Effector CD8-positive, alpha-beta T cell (primary cell): ENCODE measurements around the gene MRGPRD.

Experiments
- DNase-seq: peaks from one replicate; lab custom pipeline; 2025; lab: John Stamatoyannopoulos, UW
- total RNA-seq, 4 experiments: gene quantifications; one replicate each; lab custom pipeline; 2026; lab: John Stamatoyannopoulos, UW

The MRGPRD gene
- total RNA-seq, result 0 reads per million in 4 experiments

DNA sequence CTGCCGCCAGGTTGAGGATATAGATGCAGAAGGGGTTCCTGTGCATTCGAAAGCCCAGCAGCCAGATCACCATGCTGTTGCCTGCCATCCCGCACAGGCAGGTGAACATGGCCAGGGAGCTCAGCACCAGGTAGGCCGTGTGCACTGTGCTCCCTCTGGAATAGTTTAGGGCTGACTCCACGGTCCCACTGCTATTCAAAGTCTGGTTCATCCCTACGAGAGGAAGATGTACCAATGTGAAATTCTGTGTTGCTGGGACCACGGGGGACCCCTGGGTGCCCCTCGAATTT, at the start of gene MRGPRD:
TSS of gene MRGPRD (minus strand) at position 211 of the 290 bp plus-strand sequence. CDS start at position 211, 0 bp downstream.
- DNase-seq, result no peak

GRCh38 chr11:69030301-69030700, 49.5 kb upstream of the MRGPRD start:
- DNase-seq, result no peak

GRCh38 chr11:69027704-69028372, 47.1 kb upstream of the MRGPRD start:
- DNase-seq, result no peak

DNA sequence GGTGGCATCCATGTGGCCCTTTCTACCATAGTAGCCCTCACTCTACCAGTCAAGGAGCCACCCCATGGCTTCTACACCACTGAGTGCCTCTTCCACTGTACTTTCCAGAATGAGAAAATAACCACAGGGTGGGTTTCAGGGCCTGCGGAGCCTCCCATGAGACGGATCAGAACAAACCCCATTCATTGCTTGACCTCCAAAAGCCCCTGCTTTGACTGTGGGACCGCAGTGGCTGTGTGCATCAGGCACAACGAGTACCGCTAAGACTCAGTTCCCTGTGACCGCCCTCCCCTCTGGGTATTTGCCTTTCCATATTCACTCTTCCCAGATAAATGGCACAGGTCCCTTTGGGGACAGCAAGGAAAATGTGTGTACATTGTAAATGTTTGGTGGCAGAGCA, 43.7 kb upstream of the MRGPRD start:
- no peak for DNase-seq

DNA sequence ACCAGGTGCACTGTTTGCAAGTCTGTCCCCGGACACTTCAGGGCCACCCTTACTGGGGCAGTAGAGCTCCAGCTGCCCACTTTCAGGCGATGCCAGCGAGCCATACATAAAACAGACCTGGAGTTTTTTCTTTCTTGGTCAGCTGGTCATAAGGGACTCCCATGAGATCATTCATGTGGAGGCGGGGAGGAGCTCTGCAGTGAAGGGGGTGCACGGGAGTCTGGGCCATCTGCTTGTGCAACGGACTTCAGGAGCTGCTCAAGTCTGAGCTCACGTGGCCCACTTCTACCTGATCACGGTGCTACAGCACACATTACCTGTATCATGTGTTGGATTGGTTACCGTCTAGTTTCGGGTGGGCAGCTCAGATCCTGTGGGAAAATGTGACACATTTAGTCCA, 41.5 kb upstream of the MRGPRD start:
- no peak for DNase-seq

DNA sequence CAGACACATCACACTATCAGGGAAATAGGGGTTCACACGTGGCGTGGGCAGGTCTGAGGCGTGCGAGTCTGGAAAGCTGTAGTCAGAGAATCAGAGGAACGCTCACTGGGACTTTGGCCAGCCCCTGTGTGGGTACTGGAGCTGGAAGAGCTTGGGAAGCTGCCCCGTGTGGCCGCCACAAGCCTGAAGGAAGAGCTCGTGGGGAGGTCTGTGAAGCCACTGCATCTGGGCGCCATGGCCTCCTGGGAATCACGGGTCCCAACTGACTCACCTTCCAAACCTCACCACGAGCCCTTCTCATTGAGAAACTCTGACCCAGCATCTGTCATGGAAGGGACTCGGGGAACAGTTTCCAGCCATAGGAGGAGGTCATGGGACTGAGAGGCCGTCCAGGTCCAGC, 38.1 kb upstream of the MRGPRD start:
- no peak for DNase-seq

- no peak for DNase-seq
Observed at GRCh38 chr11:69017951-69018350, 37.2 kb upstream of the MRGPRD start.

- no peak for DNase-seq
Observed at GRCh38 chr11:69014898-69015549, 34.2 kb upstream of the MRGPRD start.

DNA sequence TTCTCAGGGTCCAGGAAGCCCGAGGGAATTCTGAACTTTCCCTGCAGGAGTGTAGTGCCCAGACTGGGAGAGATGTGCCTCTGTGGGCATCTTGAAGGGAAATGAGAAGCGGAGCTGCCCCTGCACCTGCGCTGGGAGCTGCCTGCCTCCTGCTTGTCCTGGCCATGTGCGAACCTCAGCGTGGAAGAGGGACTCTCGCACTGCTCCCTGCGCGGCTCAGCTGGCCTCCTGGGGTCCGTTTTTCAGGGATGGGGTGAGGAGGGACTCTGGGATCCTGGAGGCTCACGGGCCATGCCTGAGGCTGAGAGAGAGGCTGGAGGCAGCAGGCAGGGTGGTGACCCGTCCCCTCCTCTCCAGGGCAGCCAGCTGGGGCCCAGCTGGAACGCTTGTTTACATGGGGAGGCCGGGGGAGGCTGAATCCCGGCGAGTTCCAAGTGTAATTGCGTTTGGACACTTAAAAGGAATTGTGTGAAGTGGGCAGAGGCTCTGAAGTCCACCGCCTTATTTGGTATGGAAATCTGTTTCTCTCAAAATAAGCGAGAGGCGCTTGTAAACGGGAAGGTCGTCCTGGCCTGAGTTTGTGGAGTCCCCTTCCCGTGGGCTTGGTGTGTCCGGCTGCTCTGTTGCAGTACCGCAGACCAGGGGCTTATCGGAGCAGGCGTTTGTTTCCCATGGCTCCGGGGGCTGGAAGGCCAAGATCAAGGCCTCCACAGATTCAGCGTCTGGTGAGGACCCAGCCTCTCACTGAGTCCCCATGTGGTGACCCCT, 33.5 kb upstream of the MRGPRD start:
- no peak for DNase-seq

GRCh38 chr11:69013009-69013951, 32.5 kb upstream of the MRGPRD start, which contains the start of gene MRGPRF:
TSS of gene MRGPRF (minus strand) at chr11:69013246. CDS start at chr11:69009901, 3,345 bp downstream.
- DNase-seq, result no peak

DNA sequence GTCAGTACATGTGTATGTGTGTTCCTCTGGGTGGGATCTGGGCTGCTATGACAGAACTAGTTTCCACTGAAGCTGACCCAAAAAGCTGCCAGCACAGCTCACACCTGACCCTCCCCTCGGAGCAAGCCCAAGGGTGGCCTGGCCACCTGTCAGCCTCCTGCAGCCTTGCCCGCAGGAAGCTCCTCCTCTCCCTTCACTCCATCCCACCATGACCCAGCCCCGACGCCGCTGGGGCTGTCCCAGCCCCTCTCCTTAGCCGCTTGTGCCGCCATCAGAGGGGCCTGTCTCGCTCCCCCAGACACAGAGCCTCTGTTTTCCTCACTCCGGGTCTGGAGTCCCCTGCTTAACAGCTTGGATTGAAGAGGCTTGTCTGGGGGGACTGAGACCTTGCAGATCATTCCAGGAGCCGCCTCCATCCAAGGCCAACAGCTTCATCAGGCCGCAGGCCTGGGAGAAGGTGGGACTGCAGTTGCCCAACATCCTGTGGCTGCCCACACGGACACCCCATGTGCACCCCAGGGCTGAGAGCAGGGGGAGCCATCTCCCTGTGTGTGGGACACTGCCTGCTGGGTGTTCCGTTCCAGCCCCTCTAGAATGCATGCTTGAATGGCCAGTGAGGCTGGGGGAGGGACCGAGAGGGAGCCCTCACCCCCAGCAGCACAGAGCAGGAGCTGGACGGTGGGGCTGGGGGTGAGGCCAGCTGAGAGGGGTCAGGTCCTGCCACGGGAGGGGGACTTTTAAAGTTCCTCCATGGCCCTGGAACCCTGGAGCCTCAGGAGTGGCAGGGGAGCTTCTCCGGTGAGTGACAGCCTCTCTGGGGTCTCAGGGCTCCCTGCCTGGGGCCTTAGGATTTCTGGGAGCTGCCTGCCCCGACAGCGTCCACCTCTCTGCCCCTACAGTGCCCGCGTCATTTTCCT, 31.6 kb upstream of the MRGPRD start:
- no peak for DNase-seq

- no peak for DNase-seq
Observed at GRCh38 chr11:69011624-69012091, 30.9 kb upstream of the MRGPRD start.

DNA sequence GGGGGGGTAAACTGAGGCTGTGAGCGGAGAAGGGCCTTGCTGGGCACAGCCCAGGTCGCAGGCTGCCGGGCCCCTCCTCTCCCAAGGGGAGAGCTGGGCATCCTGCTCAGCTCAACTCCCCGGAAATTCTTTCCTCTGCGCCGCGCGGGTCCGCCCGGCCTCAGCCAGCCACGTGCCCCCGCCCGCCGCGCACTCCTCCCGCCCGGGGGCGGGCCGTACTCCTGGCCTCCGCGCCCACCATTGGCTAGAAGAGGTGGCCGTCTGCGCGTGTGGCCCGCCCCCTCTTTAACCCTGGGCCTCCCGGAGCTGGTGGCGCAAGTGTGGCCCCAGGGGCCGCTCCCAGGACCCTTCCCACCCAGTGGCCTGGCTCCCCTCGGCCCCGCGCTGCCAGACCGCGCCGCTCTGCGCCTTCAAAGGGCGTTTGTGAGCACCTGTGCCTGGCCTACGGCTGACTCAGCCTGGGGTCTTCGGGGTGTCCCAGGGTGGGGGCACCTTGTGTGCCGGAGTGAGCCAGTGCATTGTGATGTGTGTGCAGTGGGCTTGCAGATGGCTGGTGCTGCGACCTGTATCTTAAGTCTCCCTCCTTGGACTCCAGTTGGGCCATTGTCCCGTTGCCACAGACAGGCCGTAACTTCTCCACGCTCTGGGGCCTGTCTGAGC, 30.3 kb upstream of the MRGPRD start:
- DNase-seq, result no peak

- DNase-seq, result no peak
Observed at GRCh38 chr11:69010361-69010891, 29.6 kb upstream of the MRGPRD start.

DNA sequence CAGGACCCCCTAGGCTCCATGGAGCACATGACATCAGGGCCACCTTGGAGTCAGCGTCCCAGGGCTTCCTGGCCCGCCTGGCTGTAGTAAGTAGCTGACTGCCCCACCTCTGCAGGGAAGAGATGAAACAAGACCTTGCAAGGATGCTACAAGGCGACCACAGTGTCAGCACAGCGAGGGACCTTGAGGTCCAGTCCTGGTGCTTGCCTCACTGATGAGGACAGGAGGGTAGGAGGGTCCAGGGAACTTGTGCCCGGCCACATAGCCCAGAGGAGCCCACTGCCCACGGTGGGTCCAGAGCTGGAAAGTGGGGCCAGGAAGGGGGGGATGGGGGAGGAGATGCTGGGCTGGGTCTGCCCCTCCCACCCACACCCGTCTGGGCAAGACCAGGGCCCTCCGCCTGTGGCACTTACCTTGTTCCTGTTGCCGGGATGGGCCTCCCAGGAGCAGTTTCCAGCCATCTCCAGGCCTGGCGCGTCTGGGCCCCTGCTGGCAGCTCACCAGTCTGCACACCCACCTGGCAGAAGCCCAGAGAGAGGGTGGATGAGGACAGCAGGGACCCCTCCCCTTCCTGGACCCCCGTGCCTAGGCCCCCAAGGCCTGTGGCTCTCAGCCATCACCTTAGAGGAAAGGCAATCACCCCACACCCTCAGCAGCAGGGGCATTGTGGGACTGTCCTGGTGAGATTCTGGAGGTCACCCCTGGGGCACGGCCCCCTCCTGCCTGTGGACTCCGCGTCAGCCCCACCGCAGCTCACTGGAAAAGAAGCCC, 28.8 kb upstream of the MRGPRD start:
- no peak for DNase-seq

- no peak for DNase-seq
Observed at GRCh38 chr11:69008737-69009440, 28.1 kb upstream of the MRGPRD start.

DNA sequence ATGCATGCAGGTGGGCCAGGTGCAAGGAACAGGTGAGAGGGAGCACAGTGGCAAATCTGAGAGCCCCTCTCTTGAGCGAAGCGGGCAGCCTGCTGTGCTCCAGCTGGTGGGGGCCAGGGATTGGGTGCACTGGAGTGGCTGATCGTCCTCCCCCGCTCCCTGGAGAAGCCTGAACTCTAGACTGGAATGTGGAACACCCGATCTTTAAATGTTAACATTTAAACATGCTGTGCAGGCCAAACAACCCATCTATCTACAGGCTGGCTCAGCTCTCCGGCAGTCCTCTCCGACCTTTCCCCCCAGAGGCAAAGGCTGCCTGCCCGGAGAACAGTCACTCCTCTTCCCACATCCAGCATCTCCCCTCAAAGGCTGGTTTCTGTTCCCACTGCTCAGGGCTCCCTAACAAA, 27.2 kb upstream of the MRGPRD start:
- DNase-seq, result no peak

GRCh38 chr11:69006816-69007215, 26.0 kb upstream of the MRGPRD start:
- DNase-seq, result no peak
